ENCODE data around the gene LPCAT1.

The LPCAT1 gene

DNA sequence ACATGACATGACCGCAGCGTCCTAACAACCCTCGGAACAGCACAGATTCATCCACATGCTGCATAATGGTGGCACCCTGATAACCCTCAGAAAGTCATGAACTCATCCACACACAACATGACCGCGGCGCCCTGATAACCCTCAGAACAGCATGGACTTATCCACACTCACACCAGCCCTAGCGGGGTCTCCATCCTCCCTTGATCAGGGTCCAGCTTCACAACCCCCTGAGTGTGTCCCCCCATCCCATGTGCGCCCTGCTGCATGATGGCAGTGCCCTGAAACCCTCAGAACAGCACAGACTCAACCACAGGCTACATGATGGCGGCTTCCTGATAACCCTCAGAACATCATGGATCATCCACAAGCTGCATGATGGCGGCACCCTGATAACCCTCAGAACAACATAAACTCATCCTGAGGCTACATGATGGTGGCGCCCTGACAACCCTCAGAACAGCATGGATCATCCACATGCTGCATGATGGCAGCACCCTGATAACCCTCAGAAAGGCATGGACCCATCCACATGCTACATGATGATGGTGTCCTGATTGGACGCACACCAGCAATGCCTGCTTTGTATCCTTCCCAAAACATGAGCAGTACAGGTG, 106.8 kb downstream of the LPCAT1 start:
- no peak for DNase-seq (ENCODE audit: low read depth, low spot score)
- H3K4me3 ChIP-seq (ENCODE audit: low read depth, low read length): no peak overlapping the region
- in situ Hi-C loops (cut with HindIII; ENCODE audit: low sequenced_read_pairs): no loop called here
- TF ChIP-seq, protein P1, sequence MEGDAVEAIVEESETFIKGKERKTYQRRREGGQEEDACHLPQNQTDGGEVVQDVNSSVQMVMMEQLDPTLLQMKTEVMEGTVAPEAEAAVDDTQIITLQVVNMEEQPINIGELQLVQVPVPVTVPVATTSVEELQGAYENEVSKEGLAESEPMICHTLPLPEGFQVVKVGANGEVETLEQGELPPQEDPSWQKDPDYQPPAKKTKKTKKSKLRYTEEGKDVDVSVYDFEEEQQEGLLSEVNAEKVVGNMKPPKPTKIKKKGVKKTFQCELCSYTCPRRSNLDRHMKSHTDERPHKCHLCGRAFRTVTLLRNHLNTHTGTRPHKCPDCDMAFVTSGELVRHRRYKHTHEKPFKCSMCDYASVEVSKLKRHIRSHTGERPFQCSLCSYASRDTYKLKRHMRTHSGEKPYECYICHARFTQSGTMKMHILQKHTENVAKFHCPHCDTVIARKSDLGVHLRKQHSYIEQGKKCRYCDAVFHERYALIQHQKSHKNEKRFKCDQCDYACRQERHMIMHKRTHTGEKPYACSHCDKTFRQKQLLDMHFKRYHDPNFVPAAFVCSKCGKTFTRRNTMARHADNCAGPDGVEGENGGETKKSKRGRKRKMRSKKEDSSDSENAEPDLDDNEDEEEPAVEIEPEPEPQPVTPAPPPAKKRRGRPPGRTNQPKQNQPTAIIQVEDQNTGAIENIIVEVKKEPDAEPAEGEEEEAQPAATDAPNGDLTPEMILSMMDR (IDR thresholded peaks at IDR 0.05; ENCODE audit: low read depth, low read length): no peak

DNA sequence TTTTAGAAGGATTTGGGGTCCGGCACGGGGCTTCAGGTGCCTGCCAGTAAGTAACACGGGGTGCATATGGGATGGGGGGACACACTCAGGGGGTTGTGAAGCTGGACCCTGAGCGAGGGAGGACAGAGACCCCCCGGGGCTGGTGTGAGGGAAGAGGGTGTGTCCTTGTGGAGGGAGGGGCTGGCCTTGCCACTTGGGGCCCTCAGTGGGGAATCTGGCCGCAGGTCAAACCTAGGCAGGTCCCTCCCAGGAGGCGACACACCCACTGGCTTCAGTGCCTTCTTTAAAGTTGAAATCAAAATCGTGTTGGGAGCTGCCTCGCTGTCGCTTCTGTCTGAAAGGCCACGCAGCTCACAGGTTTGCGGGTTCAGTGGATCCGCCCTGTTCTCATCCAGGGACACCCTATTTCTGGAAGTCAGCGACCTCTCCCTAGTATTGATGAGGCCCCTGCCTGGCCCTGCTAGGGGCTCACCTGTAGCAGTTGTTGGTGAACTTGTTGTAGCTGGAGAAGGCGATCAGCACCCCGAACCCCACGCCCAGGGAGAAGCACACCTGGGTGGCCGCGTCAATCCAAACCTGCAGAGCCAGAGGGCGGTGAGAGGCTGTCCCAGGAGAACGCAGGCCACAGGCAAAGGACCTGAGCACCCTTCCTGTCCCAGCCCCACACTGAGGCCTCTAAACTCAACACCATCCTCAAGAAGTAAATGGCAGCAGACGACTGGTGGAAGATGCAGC, 108.0 kb downstream of the LPCAT1 start:
- no peak overlapping the region for H3K4me3 ChIP-seq (ENCODE audit: low read depth, low read length)
- TF ChIP-seq, protein P1 (IDR thresholded peaks at IDR 0.05; ENCODE audit: low read depth, low read length): no peak
- no peak for DNase-seq (ENCODE audit: low read depth, low spot score)
- in situ Hi-C loops (cut with HindIII; ENCODE audit: low sequenced_read_pairs): no loop called here

DNA sequence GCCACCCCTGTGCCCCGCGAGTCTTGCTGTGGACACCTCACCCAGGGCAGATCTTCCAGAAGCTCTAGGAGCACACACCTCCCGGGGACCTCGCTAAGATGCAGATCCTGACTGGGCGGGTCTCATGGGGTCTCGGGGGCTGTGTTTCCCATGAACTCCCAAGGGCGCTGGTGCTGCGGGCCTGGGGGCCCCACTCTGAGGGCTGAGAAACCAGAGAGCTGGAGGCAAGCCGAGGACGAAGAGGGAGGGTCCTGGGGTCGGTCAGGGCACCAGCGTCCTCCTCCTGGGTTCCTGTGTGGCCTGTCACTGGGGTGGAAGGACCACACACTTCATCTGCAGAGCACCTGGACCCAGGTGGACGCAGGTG, 108.7 kb downstream of the LPCAT1 start:
- TF ChIP-seq, protein P1 (IDR thresholded peaks at IDR 0.05; ENCODE audit: low read depth, low read length): no peak

DNA sequence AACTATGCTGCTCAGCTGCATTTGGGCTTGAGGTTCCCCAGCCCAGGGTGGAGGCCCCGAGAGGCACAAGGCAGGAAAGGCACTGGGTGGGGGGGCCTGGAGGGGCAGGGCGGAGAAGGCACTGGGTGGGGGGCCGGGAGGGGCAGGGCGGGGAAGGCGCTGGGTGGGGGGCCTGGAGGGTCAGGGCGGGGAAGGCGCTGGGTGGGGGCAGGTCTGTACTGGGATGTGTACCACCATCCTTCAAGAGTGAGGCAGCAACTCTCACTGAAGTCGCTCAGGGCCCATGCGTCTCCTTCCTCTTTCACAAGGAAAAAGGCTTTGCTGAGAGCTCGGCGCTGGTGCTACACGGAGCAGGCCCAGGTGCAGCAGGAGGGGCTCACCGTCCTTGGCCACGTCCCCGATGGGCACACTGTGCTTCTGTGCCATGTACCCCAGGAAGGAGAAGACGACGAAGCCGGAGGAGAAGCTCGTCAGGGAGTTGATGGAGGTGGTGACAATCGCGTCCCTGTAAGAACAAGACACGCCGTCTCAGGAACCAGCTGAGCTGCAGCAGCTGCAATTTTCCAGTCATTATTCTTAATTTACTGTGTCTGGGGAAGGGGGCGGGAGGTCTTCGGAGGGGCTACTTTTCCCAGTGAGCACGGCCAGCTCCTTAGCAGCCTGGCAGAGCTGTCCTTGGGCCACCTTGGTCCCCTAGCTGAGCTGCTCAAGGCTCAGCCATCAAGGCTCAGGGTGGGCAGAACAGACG, 109.3 kb downstream of the LPCAT1 start:
- TF ChIP-seq, protein P1 (IDR thresholded peaks at IDR 0.05; ENCODE audit: low read depth, low read length): no peak
- in situ Hi-C loops (cut with HindIII; ENCODE audit: low sequenced_read_pairs): no loop called here
- DNase-seq (ENCODE audit: low read depth, low spot score): no peak
- no peak overlapping the region for H3K4me3 ChIP-seq (ENCODE audit: low read depth, low read length)

More for the DNA sequence above, 108.7 kb downstream of the LPCAT1 start:
- no peak for DNase-seq (ENCODE audit: low read depth, low spot score)
- no peak overlapping the region for H3K4me3 ChIP-seq (ENCODE audit: low read depth, low read length)
- in situ Hi-C loops (cut with HindIII; ENCODE audit: low sequenced_read_pairs): no loop called here

DNA sequence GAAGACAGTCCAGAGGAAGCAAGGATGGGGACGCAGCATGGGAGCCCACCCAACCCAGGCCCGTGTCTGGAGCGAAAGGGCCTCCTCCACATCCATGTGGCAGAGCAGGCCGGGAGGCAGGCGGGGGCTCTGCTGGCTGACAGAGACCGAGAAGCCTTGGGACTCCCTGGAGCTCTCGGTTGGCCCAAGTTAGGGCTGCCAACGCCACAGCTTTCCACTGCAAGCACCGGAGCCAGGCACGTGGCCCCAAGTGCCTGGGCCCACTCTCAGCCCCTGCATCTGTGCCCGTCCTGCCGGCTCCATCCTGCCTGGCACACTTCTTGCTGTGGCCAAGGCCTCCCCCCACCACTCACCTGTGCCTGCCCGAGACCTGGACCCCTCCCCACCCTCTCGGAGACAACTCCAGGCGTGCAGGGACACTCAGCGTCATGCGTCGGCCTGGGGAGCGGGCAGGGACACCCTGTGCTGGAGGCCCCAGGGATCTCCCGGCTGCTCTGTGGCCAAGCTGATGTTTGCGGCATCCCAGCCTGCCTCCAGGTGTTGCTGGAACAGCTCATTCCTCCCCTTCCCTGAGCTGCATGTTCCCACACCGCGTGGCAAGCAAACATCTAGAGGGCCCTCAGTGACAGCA, 110.0 kb downstream of the LPCAT1 start:
- TF ChIP-seq, protein P1 (IDR thresholded peaks at IDR 0.05; ENCODE audit: low read depth, low read length): no peak
- in situ Hi-C loops (cut with HindIII; ENCODE audit: low sequenced_read_pairs): no loop called here

DNA sequence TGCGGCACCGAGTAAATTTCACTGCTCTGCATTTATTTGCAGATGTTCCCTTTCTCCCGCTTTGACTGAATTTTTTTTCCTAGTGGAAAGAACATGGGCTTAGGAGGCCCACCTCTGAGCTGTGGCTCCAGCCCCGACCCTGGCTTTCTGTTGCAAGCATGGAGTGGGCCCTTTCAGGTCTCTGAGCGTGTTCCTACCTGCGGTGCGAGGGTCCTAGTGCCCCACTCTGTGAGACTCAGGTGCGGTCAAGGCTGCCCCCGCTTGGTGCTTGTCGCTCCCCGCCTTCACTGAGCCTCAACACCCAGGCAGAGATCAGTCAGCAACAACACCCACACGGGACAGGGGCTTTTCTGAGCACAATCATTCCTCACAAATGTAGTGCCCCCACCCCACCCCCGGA, 110.5 kb downstream of the LPCAT1 start:
- TF ChIP-seq, protein P1 (IDR thresholded peaks at IDR 0.05; ENCODE audit: low read depth, low read length): no peak
- no peak overlapping the region for H3K4me3 ChIP-seq (ENCODE audit: low read depth, low read length)
- in situ Hi-C loops (cut with HindIII; ENCODE audit: low sequenced_read_pairs): no loop called here
- no peak for DNase-seq (ENCODE audit: low read depth, low spot score)

More for the DNA sequence above, 110.0 kb downstream of the LPCAT1 start:
- no peak overlapping the region for H3K4me3 ChIP-seq (ENCODE audit: low read depth, low read length)
- no peak for DNase-seq (ENCODE audit: low read depth, low spot score)
